ENCODE results near the gene SARS2. TPM values are rescaled to one million over a fixed set of nuclear protein-coding genes. Genes with fewer than 3 reads are reported as not detected.
"Not testable (repeated sequence)": the region's sequence is repeated elsewhere in the genome, so short reads cannot be mapped to it uniquely, and the experiment has no call there.

SARS2 gene, protein sequence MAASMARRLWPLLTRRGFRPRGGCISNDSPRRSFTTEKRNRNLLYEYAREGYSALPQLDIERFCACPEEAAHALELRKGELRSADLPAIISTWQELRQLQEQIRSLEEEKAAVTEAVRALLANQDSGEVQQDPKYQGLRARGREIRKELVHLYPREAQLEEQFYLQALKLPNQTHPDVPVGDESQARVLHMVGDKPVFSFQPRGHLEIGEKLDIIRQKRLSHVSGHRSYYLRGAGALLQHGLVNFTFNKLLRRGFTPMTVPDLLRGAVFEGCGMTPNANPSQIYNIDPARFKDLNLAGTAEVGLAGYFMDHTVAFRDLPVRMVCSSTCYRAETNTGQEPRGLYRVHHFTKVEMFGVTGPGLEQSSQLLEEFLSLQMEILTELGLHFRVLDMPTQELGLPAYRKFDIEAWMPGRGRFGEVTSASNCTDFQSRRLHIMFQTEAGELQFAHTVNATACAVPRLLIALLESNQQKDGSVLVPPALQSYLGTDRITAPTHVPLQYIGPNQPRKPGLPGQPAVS
- total RNA-seq = 24.9 TPM

DNA sequence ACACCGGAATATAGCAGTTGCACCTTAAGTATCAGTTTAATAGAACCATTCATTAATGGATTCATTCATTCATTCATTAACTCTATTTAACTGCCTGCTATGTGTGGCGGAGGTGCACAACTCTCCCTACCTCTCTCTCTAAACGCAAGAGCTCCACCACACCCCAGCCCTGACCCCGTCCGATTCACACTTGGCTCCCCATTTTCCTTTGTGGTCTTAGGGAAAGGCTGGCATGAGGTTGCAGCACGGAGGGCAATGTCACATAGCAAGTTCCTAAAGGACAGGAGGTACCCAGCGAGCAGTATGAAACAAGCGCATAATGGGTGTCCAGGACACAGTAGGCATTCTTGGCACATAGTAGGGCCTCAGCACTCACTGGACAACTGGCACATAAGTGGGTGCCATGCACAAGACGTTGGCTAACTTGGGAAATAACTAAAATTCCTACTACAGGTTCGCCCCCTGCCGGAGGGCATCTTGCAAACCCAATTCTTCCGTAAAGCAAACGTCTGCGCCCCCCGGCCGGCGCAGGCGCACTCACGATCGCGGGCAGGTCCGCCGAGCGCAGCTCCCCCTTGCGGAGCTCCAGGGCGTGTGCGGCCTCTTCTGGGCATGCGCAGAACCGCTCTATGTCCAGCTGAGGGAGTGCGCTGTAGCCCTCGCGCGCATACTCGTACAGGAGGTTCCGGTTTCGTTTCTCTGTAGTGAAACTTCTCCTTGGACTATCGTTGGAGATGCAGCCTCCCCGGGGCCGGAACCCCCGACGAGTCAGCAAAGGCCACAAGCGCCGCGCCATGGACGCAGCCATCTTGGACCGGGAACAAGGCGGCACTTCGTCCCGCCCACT, at the start of gene SARS2:
Gene SARS2, minus strand, starts transcription at position 835 of the 847 bp plus-strand sequence. Its CDS starts 27 bp downstream, at position 808.
- DNase-seq (ENCODE audit: low spot score) = peak; percentile 93

DNA sequence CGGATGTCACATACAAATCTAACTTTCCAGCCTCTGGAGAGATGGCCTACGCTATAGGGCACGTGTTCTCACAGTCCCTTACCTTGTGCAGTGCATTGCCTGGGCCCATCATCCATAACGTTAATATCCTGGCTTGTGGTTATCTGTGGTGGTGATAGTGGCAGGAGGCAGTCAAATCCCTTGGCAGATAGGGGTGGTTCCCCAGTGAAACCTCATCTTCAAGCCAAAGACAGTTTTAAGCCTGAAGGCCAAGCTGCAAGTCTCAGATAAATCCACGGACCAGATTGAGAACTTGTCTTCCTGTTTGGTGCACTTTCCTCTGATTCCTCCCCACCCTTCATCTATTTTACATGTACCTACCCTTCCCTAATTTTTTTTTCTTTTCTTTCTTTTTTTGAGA, 49.2 kb upstream of the SARS2 start:
- DNase-seq (ENCODE audit: low spot score) = no peak

DNA sequence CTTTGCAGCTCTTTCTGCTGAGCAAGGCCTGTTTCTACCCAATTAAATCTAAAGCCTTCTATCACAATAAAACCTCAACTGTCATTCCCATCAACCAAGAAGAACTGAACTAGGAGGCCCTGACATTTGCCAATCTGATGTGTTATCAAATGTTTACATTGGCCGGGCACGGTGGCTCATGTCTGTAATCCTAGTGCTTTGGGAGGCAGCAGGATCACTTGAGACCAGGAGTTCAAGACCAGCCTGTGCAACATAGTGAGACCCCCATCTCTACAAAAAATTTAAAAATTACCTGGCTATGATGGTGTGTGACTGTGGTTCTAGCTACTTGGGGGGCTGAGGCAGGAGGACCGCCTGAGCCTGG, 47.7 kb upstream of the SARS2 start:
- no peak for DNase-seq (ENCODE audit: low spot score)

GRCh38 chr19:38977445-38978325, 47.1 kb upstream of the SARS2 start:
- no peak for DNase-seq (ENCODE audit: low spot score)

GRCh38 chr19:38975861-38976271, 45.3 kb upstream of the SARS2 start:
- peak; percentile 25 for DNase-seq (ENCODE audit: low spot score)

DNA sequence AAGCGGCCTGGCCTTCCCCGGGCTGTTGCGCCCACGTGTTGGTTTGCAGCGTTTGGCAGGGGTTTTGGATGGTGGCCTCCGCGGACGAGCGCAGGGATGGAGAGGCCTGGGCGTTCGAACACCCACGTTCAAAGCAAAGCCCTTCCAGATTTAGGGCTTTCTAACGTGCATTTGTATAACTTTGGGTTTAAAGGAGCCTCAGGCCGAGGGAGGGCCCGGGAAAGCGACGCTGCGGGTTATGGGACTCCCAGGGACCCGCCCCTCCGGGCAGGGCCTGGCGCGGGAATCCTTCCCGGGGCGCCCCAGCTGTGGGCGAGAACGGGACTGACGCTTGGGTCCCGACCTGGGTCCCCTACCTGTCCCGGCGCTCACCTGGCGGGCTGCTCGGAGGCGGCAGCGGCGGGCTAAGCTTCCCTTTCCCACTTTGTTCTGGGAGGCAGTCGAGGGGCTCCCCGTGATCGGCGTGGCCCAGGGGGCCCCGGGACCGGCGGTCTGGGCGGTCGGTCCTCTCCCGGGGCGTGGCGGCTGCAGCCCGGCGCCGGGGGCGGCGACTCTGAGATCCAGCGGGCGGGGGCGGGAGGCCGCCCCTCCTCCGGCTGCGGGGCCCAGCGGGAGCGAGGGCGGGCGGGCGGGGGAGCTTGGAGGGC, 44.8 kb upstream of the SARS2 start, which contains the start of gene FBXO17:
Gene FBXO17, minus strand, starts transcription at position 529 of the 647 bp plus-strand sequence. CDS start 25,423 bp downstream, outside the sequence.
- DNase-seq (ENCODE audit: low spot score) = no peak

GRCh38 chr19:38974624-38975213, 44.2 kb upstream of the SARS2 start:
- DNase-seq (ENCODE audit: low spot score) = no peak

DNA sequence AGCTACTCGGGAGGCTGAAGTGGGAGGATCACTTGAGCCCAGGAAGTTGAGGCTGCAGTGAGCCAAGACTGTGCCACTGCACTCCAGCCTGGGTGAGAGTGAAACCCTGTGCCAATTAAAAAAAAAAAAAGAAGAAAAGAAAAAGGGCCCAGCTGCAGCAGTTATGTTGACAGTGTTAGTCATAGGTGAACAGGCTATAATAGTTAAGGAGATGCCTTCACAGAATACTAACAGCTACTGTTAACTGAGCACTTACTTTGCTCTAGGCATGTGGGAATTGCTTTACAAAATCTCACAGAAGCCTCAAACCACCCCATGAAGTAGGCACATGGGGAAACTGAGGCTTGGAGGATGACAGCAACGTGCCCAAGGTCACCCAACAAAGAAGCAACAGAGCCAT, 41.1 kb upstream of the SARS2 start:
- DNase-seq (ENCODE audit: low spot score) = no peak

GRCh38 chr19:38970664-38971532, 40.3 kb upstream of the SARS2 start:
- no peak for DNase-seq (ENCODE audit: low spot score)

GRCh38 chr19:38966149-38966548, 35.6 kb upstream of the SARS2 start:
- not testable (repeated sequence) for DNase-seq (ENCODE audit: low spot score)

DNA sequence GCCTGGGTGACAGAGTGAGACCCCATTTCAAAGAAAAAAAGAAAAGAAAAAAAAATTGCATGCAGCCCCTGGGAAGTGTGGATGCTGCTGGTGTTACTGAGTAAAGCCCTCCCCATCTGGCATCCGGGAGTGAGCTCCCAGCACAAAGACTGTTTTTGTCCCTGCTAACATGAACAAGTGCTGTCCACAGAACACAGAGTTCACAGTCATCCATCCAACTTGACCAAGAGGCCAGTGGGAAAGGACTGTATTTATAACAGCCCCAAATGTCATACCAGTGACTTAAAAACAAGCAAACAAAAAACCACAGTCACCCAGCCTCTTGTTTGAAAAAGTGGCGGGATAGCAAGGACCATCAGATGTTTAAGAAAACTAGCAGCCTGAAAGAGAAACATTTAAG, 34.2 kb upstream of the SARS2 start:
- DNase-seq (ENCODE audit: low spot score) = no peak

GRCh38 chr19:38959618-38960017, 29.1 kb upstream of the SARS2 start:
- no peak for DNase-seq (ENCODE audit: low spot score)

- DNase-seq (ENCODE audit: low spot score) = no peak
Measured at GRCh38 chr19:38958301-38958700, 27.7 kb upstream of the SARS2 start.

- no peak for DNase-seq (ENCODE audit: low spot score)
Measured at GRCh38 chr19:38956264-38956663, 25.7 kb upstream of the SARS2 start.

- DNase-seq (ENCODE audit: low spot score) = no peak
Measured at GRCh38 chr19:38953677-38954076, 23.1 kb upstream of the SARS2 start.

GRCh38 chr19:38952395-38953165, 22.0 kb upstream of the SARS2 start:
- peak; percentile 40 for DNase-seq (ENCODE audit: low spot score)

GRCh38 chr19:38951187-38951586, 20.6 kb upstream of the SARS2 start:
- DNase-seq (ENCODE audit: low spot score) = no peak

DNA sequence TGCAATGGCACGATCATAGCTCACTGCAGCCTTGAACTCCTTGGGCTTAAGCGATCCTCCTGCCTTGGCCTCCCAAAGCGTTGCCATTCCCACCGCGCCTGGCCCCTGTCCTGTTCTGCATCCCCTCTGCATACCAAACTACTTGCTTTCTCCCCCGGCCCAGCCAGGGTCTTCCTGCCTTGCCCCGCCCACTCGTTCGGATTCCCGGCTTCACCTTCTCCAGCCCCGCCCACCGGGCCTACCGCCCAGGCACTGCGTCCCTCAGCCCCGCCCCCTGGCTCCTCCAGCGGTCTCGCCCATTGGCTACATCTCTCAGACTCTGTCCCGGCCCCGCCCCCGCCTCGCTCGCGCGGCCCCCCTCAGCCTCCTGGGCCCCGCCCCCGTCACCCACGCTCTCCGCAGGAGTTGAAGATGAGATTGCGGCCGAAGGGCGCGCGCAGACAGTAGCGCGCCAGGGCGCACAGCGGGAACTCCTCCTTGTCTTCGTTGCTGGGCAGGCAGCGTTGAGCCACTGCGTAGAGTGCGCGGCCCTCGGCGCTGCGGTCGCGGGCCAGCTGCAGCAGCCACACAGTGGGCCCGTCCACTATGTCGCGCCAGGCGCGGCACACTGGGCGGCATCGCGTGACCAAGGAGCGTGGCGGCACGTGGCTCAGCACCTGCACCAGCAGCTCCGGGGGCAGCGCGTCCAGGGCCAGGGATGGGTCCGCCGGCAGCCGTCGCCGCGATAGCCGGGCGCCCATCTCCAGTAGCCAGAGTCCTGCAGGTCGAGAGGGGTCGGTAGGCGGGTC, 19.2 kb upstream of the SARS2 start:
- peak; percentile 89 for DNase-seq (ENCODE audit: low spot score)
